RWPE1 (cell line): Measurements from ENCODE around the gene ETV6.

Source experiments
- CTCF ChIA-PET: fragments of 350-600 bp; sonication (Branson Sonifier 250); formaldehyde crosslinking; extraction: SDS; loops from one replicate; lab custom pipeline; 2021; lab: Yijun Ruan, JAX
- POLR2A ChIA-PET: fragments of 400-600 bp; formaldehyde crosslinking; extraction: SDS; loops from one replicate; lab custom pipeline; 2020; ENCODE audit warnings: antibody characterized with exemption; ENCODE audit not compliant: low non-redundant PET; lab: Yijun Ruan, JAX
- DNase-seq: peaks from one replicate; pipeline ENCODE4 v3.0.0; 2012; ENCODE audit warnings: low spot score
- H3K27ac ChIP-seq: fragments of 450-650 bp; 2 replicates; pipeline ENCODE4 v1.5.1; 2017
- CTCF ChIP-seq: fragments of 450-650 bp; conservative IDR thresholded peaks from 2 replicates; pipeline ENCODE4 v1.5.1; 2017; ENCODE audit warnings: low read depth, mild to moderate bottlenecking

The ETV6 gene

GRCh38 chr12:11868027-11868426 is 218.6 kb downstream of the ETV6 start:
- CTCF ChIA-PET = no interaction called here
- H3K27ac ChIP-seq = no peak overlapping the region
- no peak for DNase-seq
- POLR2A ChIA-PET = no interaction called here
- no peak for TF ChIP-seq CTCF

GRCh38 chr12:11869406-11869805 is 219.9 kb downstream of the ETV6 start:
- POLR2A ChIA-PET = no interaction called here
- H3K27ac ChIP-seq = no peak overlapping the region
- TF ChIP-seq CTCF = no peak
- CTCF ChIA-PET = no interaction called here
- DNase-seq = no peak

- H3K27ac ChIP-seq = no peak overlapping the region
- DNase-seq = no peak
- no peak for TF ChIP-seq CTCF
- ChIA-PET CTCF (no interaction called here), POLR2A (no interaction called here)
Observed at GRCh38 chr12:11870041-11870451, 220.6 kb downstream of the ETV6 start.

- ChIA-PET CTCF (interaction anchor here (0.5 to 0.6 kb wide), 2 partner anchors 899 to 1631 kb away, joined by 3 read pairs; no protein-coding TSS in a partner anchor), POLR2A (no interaction called here)
- DNase-seq = no peak
- no peak overlapping the region for H3K27ac ChIP-seq
- TF ChIP-seq CTCF = no peak
Observed at GRCh38 chr12:11872055-11872454, 222.6 kb downstream of the ETV6 start.

GRCh38 chr12:11875414-11875935 is 226.0 kb downstream of the ETV6 start:
- ChIA-PET CTCF (interaction anchor here (0.5 kb wide), 2 partner anchors 387 to 394 kb away, joined by 3 read pairs; no protein-coding TSS in a partner anchor), POLR2A (no interaction called here)
- peak; percentile 78 for DNase-seq
- H3K27ac ChIP-seq = no peak overlapping the region
- no peak for TF ChIP-seq CTCF

- no peak overlapping the region for H3K27ac ChIP-seq
- ChIA-PET CTCF (interaction anchor here (0.5 to 0.6 kb wide), 2 partner anchors 52 to 388 kb away, joined by 3 to 5 read pairs; no protein-coding TSS in a partner anchor), POLR2A (no interaction called here)
- no peak for DNase-seq
- no peak for TF ChIP-seq CTCF
Observed at GRCh38 chr12:11876307-11876706, 226.8 kb downstream of the ETV6 start.
